ENCODE data around the gene BNIP3. TPM values are rescaled to one million over a fixed set of nuclear protein-coding genes. Genes with fewer than 3 reads are reported as not detected.

BNIP3 gene, protein sequence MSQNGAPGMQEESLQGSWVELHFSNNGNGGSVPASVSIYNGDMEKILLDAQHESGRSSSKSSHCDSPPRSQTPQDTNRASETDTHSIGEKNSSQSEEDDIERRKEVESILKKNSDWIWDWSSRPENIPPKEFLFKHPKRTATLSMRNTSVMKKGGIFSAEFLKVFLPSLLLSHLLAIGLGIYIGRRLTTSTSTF
- total RNA-seq = 43.0 and 48.9 TPM in 2 replicates

DNA sequence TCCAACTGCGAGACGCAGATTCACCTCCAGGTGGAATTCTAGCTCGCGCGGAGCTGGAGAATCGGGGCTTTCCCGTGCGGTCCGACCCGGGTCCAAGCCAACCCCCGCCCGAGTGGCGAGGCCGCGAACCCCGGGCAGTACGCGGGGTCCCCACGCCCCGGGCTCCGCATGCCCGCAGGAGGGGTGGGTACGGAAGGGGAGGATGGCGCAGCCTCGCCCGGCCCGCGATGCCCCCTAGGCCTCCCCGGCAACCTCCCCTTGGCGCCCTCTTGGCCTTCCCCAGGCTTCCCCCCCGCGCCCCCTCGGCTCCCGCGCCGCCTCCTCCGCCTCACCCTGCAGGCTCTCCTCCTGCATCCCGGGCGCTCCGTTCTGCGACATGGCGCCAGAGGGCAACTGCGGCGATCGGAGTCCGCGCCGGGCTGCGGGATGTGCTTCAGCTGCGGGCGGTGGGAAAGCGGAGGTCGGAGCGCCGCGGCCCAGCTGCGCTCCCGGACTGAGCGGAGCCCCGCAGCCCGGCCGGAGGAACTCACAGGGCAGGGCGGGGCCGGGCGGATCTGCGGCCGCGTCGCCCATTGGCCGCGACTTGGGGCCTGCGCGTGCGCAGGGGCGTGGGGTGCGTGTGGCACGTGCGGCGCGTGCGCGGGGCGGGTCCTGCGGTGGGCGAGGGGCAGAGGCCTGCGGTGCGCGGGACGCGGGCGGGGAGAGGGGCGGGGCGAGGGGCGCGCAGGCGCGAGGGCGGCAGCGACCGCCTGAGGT, at the start of gene BNIP3:
Gene BNIP3, minus strand, starts transcription at position 495 of the 756 bp plus-strand sequence. Its CDS starts 117 bp downstream, at position 378.
- Mint-ChIP-seq H3K36me3 (ENCODE audit: low read depth) (peaks cover 2% of the 10 kb centered on the region), H3K27ac (peak within 1 kb of the TSS; percentile 48), H3K9me3 (no peaks in the 10 kb centered on the region), H3K4me1 (ENCODE audit: low read depth) (peaks cover 36% of the 10 kb centered on the region), H3K4me3 (peak within 1 kb of the TSS; percentile 88), H3K27me3 (ENCODE audit: insufficient read depth) (peaks cover 25% of the 10 kb centered on the region)
- intact Hi-C loops (cut with micrococcal nuclease) = loop anchor here (1.0 to 10.0 kb wide), 5 partner anchors 9 to 466 kb away; partner anchors contain the start of gene STK32C
- peak; percentile 90 for DNase-seq (ENCODE audit: low spot score)

DNA sequence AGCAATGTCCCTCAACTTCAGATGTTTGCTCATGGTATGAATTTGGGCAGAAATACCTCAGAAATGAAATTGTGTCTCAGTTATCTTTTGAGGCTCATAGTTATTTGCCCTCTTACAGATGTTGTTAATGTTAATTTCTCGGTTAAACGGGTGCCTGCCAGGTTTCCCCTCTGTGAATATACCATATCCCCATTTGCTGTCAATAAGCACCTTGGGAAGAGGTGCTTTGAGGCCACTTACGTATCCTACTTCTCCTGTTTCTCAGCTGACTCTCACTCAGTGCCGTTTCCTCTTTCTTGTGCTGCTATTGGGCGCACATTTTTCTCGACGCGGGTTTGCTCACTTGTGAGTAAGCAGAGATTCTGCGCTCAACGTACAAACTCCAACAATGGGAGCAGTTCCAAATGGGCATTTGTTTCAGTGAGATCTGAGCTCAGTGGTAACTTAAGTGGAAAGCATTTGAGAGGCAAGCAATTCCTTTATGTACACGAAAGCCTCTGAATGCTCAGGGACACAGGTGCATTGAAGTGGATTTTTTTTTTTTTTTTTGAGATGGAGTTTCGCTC, 49.3 kb upstream of the BNIP3 start:
- Mint-ChIP-seq H3K36me3 (ENCODE audit: low read depth) (no peaks in the 10 kb centered on the region), H3K27me3 (ENCODE audit: insufficient read depth) (peaks cover 53% of the 10 kb centered on the region), H3K27ac (no peak overlapping the region), H3K4me1 (ENCODE audit: low read depth) (no peaks in the 10 kb centered on the region), H3K9me3 (no peaks in the 10 kb centered on the region), H3K4me3 (no peak overlapping the region)
- no peak for DNase-seq (ENCODE audit: low spot score)
- intact Hi-C loops (cut with micrococcal nuclease) = no loop called here

DNA sequence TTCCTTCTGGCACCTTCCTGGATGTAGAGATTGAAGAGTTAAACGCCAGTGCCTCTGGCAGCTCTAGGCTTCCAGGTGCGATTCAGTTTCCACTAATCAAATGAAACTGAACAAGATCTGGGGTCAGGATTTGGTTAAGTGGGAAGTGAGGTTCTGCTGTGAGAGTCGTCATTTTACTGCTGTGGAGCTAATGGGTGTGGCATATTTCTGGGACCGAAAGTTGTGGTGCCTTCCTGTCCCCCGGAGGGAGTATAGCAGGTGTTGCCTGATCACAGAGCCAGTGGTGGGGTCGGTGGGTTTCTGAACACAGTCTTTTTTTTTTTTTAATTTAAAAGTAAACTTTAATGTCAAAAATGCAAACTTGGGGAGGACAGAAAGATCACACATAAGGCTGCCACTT, 47.0 kb upstream of the BNIP3 start:
- intact Hi-C loops (cut with micrococcal nuclease) = no loop called here
- Mint-ChIP-seq H3K9me3 (no peaks in the 10 kb centered on the region), H3K27me3 (ENCODE audit: insufficient read depth) (peaks cover 46% of the 10 kb centered on the region), H3K4me3 (no peak overlapping the region), H3K4me1 (ENCODE audit: low read depth) (no peaks in the 10 kb centered on the region), H3K36me3 (ENCODE audit: low read depth) (no peaks in the 10 kb centered on the region), H3K27ac (no peak overlapping the region)
- no peak for DNase-seq (ENCODE audit: low spot score)

DNA sequence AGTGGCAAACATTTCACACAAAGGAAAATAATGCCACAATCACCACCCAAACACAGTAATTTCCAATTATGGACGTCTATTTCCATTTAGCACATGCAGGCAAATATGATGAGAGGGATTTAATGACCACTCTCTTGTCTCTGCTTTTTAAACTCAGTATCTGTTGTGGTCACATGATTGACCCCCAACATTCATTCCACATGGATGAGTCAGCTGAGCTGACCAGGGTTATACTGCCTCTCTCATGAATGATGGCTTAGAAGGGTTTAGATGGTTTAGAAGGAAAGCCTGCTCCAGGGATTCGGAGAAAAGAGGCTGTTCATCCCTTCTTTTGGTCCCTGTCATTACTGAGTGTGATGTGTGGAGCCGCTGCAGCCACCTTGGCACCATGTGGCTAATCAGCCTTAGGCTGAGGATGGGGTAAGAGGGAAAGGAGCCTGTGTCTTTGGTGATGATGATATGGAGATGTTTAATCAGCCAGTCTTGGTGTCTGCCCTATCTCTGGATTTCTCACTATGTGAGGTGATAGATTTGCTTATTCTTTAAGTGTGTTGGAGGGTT, 45.8 kb upstream of the BNIP3 start:
- intact Hi-C loops (cut with micrococcal nuclease) = no loop called here
- Mint-ChIP-seq H3K9me3 (no peaks in the 10 kb centered on the region), H3K27me3 (ENCODE audit: insufficient read depth) (peaks cover 47% of the 10 kb centered on the region), H3K27ac (no peak overlapping the region), H3K4me3 (no peak overlapping the region), H3K36me3 (ENCODE audit: low read depth) (no peaks in the 10 kb centered on the region), H3K4me1 (ENCODE audit: low read depth) (peaks cover 6% of the 10 kb centered on the region)
- no peak for DNase-seq (ENCODE audit: low spot score)

DNA sequence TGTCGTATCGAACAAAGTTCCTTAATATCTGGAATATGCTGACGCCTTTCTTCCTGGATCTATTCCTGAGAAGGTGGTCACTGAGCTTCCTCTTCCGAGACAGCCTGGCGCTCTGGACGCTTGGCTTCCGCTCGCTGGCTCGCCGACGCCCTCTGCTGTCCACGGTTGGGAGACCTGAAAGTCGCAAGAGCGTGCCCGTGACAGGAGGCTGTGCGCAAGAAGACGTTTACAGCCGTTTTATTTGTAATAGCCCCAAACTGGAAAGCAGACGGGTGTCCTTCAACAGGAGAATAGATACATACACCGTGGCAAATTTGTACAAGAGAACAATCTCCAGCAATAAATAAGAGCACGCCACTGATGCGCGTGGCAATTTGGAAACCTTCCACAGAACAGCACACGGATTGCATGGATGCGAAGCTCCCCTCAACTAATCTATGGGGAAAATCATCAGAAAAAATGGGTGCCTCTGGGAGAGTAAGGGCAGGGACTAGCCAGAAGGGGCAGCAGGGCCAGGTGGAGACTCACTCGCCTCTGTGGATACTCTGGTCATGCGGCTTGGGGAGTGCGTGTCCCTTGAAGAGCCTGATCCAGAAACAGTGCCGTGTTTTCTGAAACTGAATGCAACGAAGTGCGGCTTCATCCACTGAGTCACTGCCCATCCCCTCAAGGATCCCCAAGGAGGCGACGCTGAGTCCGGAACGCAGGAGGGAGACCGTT, 41.5 kb upstream of the BNIP3 start:
- intact Hi-C loops (cut with micrococcal nuclease) = loop anchor here (1.0 kb wide), 1 partner anchor 138 kb away; no protein-coding TSS in a partner anchor
- Mint-ChIP-seq H3K4me3 (no peak overlapping the region), H3K9me3 (no peaks in the 10 kb centered on the region)

DNA sequence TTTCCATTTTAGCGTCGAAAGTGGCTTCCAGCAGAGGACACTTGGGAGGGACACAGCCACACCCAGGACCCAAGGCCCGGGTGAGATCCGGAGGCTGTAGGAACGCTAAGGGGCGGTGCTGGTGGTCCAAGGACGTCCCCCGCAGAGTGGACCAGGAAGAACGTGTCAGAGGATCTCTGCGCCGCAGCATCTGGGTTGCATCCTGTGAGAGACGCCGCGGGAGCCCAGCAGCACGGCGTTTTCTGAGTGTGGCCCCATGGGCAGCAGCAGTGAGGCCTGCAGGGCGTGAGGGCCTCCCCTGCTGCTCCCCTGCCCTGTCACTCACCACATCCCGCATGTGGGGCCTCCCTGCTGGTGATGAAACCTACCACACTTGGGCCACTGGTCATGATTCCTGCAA, 40.5 kb upstream of the BNIP3 start:
- Mint-ChIP-seq H3K27me3 (ENCODE audit: insufficient read depth) (peaks cover 25% of the 10 kb centered on the region), H3K4me1 (ENCODE audit: low read depth) (peaks cover 6% of the 10 kb centered on the region), H3K9me3 (no peaks in the 10 kb centered on the region), H3K27ac (no peak overlapping the region), H3K4me3 (no peak overlapping the region), H3K36me3 (ENCODE audit: low read depth) (no peaks in the 10 kb centered on the region)
- intact Hi-C loops (cut with micrococcal nuclease) = no loop called here
- DNase-seq (ENCODE audit: low spot score) = no peak

More for the DNA sequence above, 41.5 kb upstream of the BNIP3 start:
- peak; percentile 59 for DNase-seq (ENCODE audit: low spot score)
- Mint-ChIP-seq H3K4me1 (ENCODE audit: low read depth) (peaks cover 6% of the 10 kb centered on the region), H3K27ac (no peak overlapping the region), H3K36me3 (ENCODE audit: low read depth) (no peaks in the 10 kb centered on the region), H3K27me3 (ENCODE audit: insufficient read depth) (peaks cover 34% of the 10 kb centered on the region)

DNA sequence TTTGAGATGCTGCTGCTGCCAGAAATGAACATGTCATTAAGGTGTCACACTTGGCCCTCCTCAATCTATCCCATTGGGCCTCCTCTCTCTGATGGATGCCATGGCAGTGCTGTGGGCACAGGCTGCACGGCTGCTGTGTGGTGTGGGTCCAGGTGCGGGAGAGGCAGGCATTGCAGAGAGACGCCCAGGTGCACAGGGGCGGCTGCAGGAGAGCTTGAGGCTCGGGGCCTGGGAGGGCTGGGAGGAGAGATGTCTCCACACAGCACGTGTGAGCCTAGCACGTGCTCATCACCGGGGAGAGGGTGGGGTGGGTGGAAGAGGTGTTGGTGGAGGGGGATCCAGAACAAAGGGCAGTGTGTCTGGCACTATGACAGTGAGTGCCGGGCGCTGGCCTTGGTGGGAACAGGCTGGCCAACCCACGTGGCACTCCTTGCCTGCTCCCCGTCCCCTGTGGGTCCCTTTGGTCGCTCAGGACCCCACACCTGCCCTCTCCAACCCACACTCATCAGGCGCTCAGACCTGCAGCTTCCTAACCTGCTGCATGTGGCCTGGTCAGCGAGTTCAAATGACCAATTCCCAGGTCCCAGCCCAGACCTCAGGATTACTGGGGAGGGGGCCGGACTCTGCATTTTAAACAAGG, 39.9 kb upstream of the BNIP3 start:
- H3K27ac Mint-ChIP-seq = no peak overlapping the region
- intact Hi-C loops (cut with micrococcal nuclease) = no loop called here
- H3K36me3 Mint-ChIP-seq (ENCODE audit: low read depth) = no peaks in the 10 kb centered on the region
- peaks cover 6% of the 10 kb centered on the region for H3K4me1 Mint-ChIP-seq (ENCODE audit: low read depth)
- no peak overlapping the region for H3K4me3 Mint-ChIP-seq
- H3K9me3 Mint-ChIP-seq = no peaks in the 10 kb centered on the region
- peaks cover 23% of the 10 kb centered on the region for H3K27me3 Mint-ChIP-seq (ENCODE audit: insufficient read depth)
- no peak for DNase-seq (ENCODE audit: low spot score)

DNA sequence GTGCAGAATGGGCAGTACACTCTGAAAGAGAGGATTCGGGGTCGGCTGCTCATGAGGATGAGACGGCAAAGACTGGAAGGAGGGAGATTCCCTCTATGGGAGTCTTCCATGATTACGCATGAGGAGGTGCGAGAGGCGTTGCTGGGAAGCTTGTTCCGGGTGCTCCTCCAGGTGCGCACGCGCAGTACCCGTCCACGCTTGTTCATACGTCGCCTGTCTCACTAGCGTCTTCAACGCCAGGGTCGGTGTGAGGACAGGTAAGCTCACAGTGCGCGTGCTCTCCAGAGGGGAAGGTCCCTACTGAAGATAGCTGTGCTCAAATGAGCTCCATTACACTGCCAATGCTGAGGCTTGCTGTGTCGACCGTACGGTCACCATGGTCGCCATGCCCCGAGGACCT, 39.3 kb upstream of the BNIP3 start:
- Mint-ChIP-seq H3K36me3 (ENCODE audit: low read depth) (no peaks in the 10 kb centered on the region), H3K9me3 (no peaks in the 10 kb centered on the region), H3K4me3 (no peak overlapping the region), H3K27me3 (ENCODE audit: insufficient read depth) (peaks cover 24% of the 10 kb centered on the region), H3K27ac (no peak overlapping the region), H3K4me1 (ENCODE audit: low read depth) (peaks cover 6% of the 10 kb centered on the region)
- intact Hi-C loops (cut with micrococcal nuclease) = no loop called here
- no peak for DNase-seq (ENCODE audit: low spot score)

DNA sequence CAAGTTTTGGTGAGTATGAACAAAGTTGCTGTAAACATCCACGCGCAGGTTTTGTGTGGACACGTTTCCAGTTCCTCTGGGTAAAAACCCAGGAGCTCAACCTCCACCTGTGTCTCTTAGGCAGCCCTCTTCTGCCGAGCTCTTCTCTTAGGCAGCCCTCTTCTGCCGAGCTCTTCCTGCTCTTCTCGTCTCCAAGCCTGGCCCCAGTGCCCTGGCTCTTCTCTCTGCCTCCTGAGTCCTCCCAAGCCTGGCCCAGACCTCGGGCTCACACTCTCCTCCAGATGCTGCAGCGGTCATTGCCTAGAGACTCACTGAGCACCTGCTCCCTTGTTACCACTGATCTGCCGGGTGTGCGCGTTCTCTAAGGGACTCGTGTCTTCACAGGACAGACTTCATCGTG, 38.7 kb upstream of the BNIP3 start:
- peaks cover 24% of the 10 kb centered on the region for H3K27me3 Mint-ChIP-seq (ENCODE audit: insufficient read depth)
- H3K36me3 Mint-ChIP-seq (ENCODE audit: low read depth) = no peaks in the 10 kb centered on the region
- intact Hi-C loops (cut with micrococcal nuclease) = no loop called here
- H3K4me3 Mint-ChIP-seq = no peak overlapping the region
- no peak for DNase-seq (ENCODE audit: low spot score)
- H3K27ac Mint-ChIP-seq = no peak overlapping the region
- H3K9me3 Mint-ChIP-seq = no peaks in the 10 kb centered on the region
- peaks cover 6% of the 10 kb centered on the region for H3K4me1 Mint-ChIP-seq (ENCODE audit: low read depth)

DNA sequence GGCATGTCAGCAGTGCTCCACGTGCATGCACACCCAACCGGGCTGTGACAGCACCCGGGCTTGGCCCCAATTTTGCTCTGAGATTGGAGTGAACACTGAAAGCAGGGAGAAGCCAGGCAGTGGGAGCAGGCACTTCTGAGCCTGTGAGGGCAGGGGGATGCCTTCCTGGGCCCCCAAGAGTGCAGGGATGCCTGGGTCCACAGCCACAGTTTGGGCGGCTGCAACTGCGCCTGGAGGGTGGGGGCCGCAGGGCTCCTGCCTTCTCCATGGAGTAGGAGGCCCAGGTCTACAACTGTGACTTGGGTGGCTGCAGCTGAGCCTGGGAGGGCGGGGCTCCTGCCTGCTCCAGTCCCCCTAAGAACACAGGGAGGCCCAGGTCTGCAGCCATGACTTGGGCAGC, 37.6 kb upstream of the BNIP3 start:
- DNase-seq (ENCODE audit: low spot score) = no peak
- Mint-ChIP-seq H3K36me3 (ENCODE audit: low read depth) (no peaks in the 10 kb centered on the region), H3K4me3 (no peak overlapping the region), H3K27me3 (ENCODE audit: insufficient read depth) (peaks cover 15% of the 10 kb centered on the region), H3K9me3 (no peaks in the 10 kb centered on the region), H3K4me1 (ENCODE audit: low read depth) (peaks cover 6% of the 10 kb centered on the region), H3K27ac (no peak overlapping the region)
- intact Hi-C loops (cut with micrococcal nuclease) = no loop called here

DNA sequence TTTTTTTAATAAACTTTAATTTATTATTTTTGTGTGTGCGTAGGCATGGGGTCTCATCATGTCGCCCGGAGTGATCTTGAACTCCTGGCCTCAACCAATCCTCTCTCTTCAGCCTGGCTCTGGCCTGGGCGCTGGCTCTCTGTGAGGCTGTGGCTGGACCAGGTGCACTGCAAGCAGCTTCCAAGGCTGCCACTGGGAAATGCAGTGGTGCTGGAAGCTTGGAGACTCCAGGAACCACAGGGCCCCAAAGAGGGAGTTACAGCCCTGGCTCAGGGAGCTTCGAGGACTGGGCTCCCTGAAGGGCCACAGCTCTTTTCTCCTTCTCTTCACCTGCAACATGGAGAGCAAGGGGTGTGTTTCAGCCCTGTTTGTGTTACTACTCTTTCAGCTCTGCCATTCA, 36.7 kb upstream of the BNIP3 start:
- no peaks in the 10 kb centered on the region for H3K9me3 Mint-ChIP-seq
- DNase-seq (ENCODE audit: low spot score) = no peak
- H3K27me3 Mint-ChIP-seq (ENCODE audit: insufficient read depth) = peaks cover 10% of the 10 kb centered on the region
- intact Hi-C loops (cut with micrococcal nuclease) = no loop called here
- peaks cover 6% of the 10 kb centered on the region for H3K4me1 Mint-ChIP-seq (ENCODE audit: low read depth)
- no peak overlapping the region for H3K27ac Mint-ChIP-seq
- H3K36me3 Mint-ChIP-seq (ENCODE audit: low read depth) = no peaks in the 10 kb centered on the region
- H3K4me3 Mint-ChIP-seq = no peak overlapping the region

DNA sequence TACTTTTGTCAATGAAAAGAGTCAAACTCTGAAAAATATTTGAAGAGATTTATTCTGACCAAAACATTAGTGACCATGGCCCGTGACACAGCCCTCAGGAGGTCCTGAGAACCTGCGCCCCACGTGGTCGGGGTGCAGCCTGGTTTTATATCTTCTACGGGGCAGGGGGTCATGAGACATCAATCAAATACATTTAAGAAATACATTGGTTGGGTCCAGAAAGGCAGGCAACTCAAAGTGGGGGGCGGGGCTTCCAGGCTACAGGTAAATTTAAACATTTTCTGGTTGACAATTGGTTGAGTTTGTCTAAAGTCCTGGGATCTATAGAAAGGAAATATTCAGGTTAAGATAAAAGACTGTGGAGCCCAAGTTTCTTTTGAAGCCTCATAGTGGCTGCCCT, 34.8 kb upstream of the BNIP3 start:
- Mint-ChIP-seq H3K27ac (no peak overlapping the region), H3K9me3 (no peaks in the 10 kb centered on the region), H3K36me3 (ENCODE audit: low read depth) (no peaks in the 10 kb centered on the region), H3K4me1 (ENCODE audit: low read depth) (no peaks in the 10 kb centered on the region), H3K27me3 (ENCODE audit: insufficient read depth) (peaks cover 8% of the 10 kb centered on the region), H3K4me3 (no peak overlapping the region)
- intact Hi-C loops (cut with micrococcal nuclease) = no loop called here
- no peak for DNase-seq (ENCODE audit: low spot score)

Data from activated T-helper 1 cell treated with anti-CD3 and anti-CD28 coated beads, Interleukin-12 subunit alpha, Interleukin-12 subunit beta, Interleukin-2, Interleukin-4 antibody, amounts not matched to agents 30 ng/mL and 10 ng/mL and 1 ng/mL, durations not matched to agents 14 hours and 24 hours and 36 hours (primary cell).